Esophagus squamous epithelium (tissue), 4 donors: ENCODE data around the gene DCANP1.

Source experiments
- CTCF ChIP-seq, 6 experiments: fragments of 450-650 bp in 4 of 6; fragments of 200-600 bp in 2 of 6; sonication (generic) in 2 of 6; IDR thresholded peaks; one replicate each; pipeline ENCODE4 v1.5.1; 2016 to 2019; ENCODE audit warnings: antibody characterized with exemption in 6 of 6, mild to moderate bottlenecking in 4 of 6, moderate library complexity in 4 of 6
- POLR2A ChIP-seq, 4 donors: fragments of 450-650 bp; IDR thresholded peaks; one replicate each; pipeline ENCODE4 v1.6.1; 2017; ENCODE audit warnings: antibody characterized with exemption in 4 of 4, mild to moderate bottlenecking in 4 of 4, moderate library complexity in 3 of 4

- no peak for TF ChIP-seq CTCF (IDR thresholded peaks at IDR 0.05)
- no peak for TF ChIP-seq POLR2A (IDR thresholded peaks at IDR 0.05)
Observed at GRCh38 chr5:135440916-135441315, 6.2 kb downstream of the DCANP1 start.
